Chondrocyte (in vitro differentiated cells): ENCODE data around the gene NEGR1. TPM values are rescaled to one million over a fixed set of nuclear protein-coding genes. Genes with fewer than 3 reads are reported as not detected.

Experiments used
- DNase-seq: peaks from one replicate; pipeline ENCODE4 v3.0.0; 2021; ENCODE audit warnings: mixed read lengths, low spot score
- H3K27ac Mint-ChIP-seq: one replicate; pipeline ENCODE4 v1.8.0; 2021; ENCODE audit warnings: mild to moderate bottlenecking, moderate library complexity, mixed read lengths; ENCODE audit not compliant: unreplicated experiment
- H3K27me3 Mint-ChIP-seq: 2 replicates; pipeline ENCODE4 v1.8.0; 2021; ENCODE audit warnings: low read depth, mixed read lengths
- H3K36me3 Mint-ChIP-seq: 2 replicates; pipeline ENCODE4 v1.8.0; 2021; ENCODE audit warnings: low read depth, mixed read lengths
- H3K4me1 Mint-ChIP-seq: 2 replicates; pipeline ENCODE4 v1.8.0; 2021; ENCODE audit warnings: low read depth, mild to moderate bottlenecking, mixed read lengths
- H3K4me3 Mint-ChIP-seq: one replicate; pipeline ENCODE4 v1.8.0; 2021; ENCODE audit warnings: mild to moderate bottlenecking, moderate library complexity, mixed read lengths; ENCODE audit not compliant: unreplicated experiment
- H3K9me3 Mint-ChIP-seq: 2 replicates; pipeline ENCODE4 v1.8.0; 2021; ENCODE audit warnings: low read depth, mixed read lengths
- CTCF ChIP-seq: fragments of 200-600 bp; sonication (generic); IDR thresholded peaks from 2 replicates; pipeline ENCODE4 v1.5.0; 2021; ENCODE audit warnings: antibody characterized with exemption, mild to moderate bottlenecking, moderate library complexity
- total RNA-seq: library from RNA; stranded (reverse); gene quantifications from 3 replicates; pipeline ENCODE4 v1.2.1, GENCODE V29; 2021

NEGR1 gene
- total RNA-seq, 1 donor from 2014 or later: 7.7 TPM

GRCh38 chr1:72280131-72280530 is 2.2 kb downstream of the NEGR1 start:
- no peak for DNase-seq
- no peak for TF ChIP-seq CTCF
- no peaks in the 10 kb centered on the region for H3K27me3 Mint-ChIP-seq
- no peak overlapping the region for H3K4me3 Mint-ChIP-seq
- H3K27ac Mint-ChIP-seq: no peak overlapping the region
- peaks cover 15% of the 10 kb centered on the region for H3K4me1 Mint-ChIP-seq
- H3K36me3 Mint-ChIP-seq: no peaks in the 10 kb centered on the region
- no peaks in the 10 kb centered on the region for H3K9me3 Mint-ChIP-seq

GRCh38 chr1:72278461-72278860 is 3.9 kb downstream of the NEGR1 start:
- no peaks in the 10 kb centered on the region for H3K9me3 Mint-ChIP-seq
- no peak for DNase-seq
- H3K4me3 Mint-ChIP-seq: no peak overlapping the region
- no peak overlapping the region for H3K27ac Mint-ChIP-seq
- no peak for TF ChIP-seq CTCF
- no peaks in the 10 kb centered on the region for H3K36me3 Mint-ChIP-seq
- H3K27me3 Mint-ChIP-seq: no peaks in the 10 kb centered on the region
- peaks cover 15% of the 10 kb centered on the region for H3K4me1 Mint-ChIP-seq

GRCh38 chr1:72271555-72272085 is 10.7 kb downstream of the NEGR1 start:
- Mint-ChIP-seq H3K4me1 (no peaks in the 10 kb centered on the region), H3K4me3 (no peak overlapping the region), H3K36me3 (no peaks in the 10 kb centered on the region), H3K27me3 (no peaks in the 10 kb centered on the region), H3K9me3 (no peaks in the 10 kb centered on the region), H3K27ac (no peak overlapping the region)
- DNase-seq: no peak
- TF ChIP-seq CTCF: no peak

- Mint-ChIP-seq H3K4me3 (no peak overlapping the region), H3K27ac (no peak overlapping the region), H3K9me3 (no peaks in the 10 kb centered on the region), H3K4me1 (no peaks in the 10 kb centered on the region), H3K36me3 (no peaks in the 10 kb centered on the region), H3K27me3 (no peaks in the 10 kb centered on the region)
- no peak for TF ChIP-seq CTCF
- DNase-seq: no peak
These were observed 19.6 kb downstream of the NEGR1 start for GRCh38 chr1:72262735-72263134.

GRCh38 chr1:72253132-72253531 is 29.2 kb downstream of the NEGR1 start:
- no peaks in the 10 kb centered on the region for H3K9me3 Mint-ChIP-seq
- no peak overlapping the region for H3K4me3 Mint-ChIP-seq
- TF ChIP-seq CTCF: no peak
- no peaks in the 10 kb centered on the region for H3K4me1 Mint-ChIP-seq
- H3K27me3 Mint-ChIP-seq: no peaks in the 10 kb centered on the region
- H3K27ac Mint-ChIP-seq: no peak overlapping the region
- H3K36me3 Mint-ChIP-seq: no peaks in the 10 kb centered on the region
- DNase-seq: no peak
